H1 (cell line): ENCODE results near the gene TTBK1.

Experiments used
- BCL11A ChIP-seq, 2 experiments: IDR thresholded peaks; one replicate each; pipeline ENCODE4 v1.6.1; 2011; ENCODE audit warnings: low read depth in 2 of 2, low read length in 2 of 2, mild to moderate bottlenecking in 2 of 2
- EP300 ChIP-seq, 2 experiments: IDR thresholded peaks; 1 replicate in 1 of 2; 2 replicates in 1 of 2; pipeline ENCODE4 v1.6.1; 2011 to 2012; ENCODE audit warnings: low read depth in 2 of 2, low read length in 2 of 2, mild to moderate bottlenecking in 2 of 2, borderline replicate concordance in 1 of 2, inconsistent platforms in 1 of 2, moderate library complexity in 1 of 2
- EZH2 ChIP-seq: fragments of 200-600 bp; sonication (generic); IDR thresholded peaks from 2 replicates; pipeline ENCODE4 v1.7.1; 2012; ENCODE audit warnings: low read depth, mild to moderate bottlenecking, moderate library complexity, low read length, inconsistent platforms; ENCODE audit not compliant: severe bottlenecking
- GTF2F1 ChIP-seq: IDR thresholded peaks from 2 replicates; pipeline ENCODE4 v1.6.1; 2012; ENCODE audit warnings: low read depth, low read length, improper control_type of control experiment, borderline replicate concordance
- POLR2A ChIP-seq, 2 experiments: IDR thresholded peaks; 1 replicate in 1 of 2; 2 replicates in 1 of 2; pipeline ENCODE4 v1.6.1; 2011; ENCODE audit warnings: low read depth in 2 of 2, low read length in 2 of 2, mild to moderate bottlenecking in 2 of 2; ENCODE audit errors: control extremely low read depth in 1 of 2
- POLR2AphosphoS5 ChIP-seq: IDR thresholded peaks from 2 replicates; pipeline ENCODE4 v1.6.1; 2011; ENCODE audit warnings: low read depth, low read length
- TF ChIP-seq, protein P1 (sequence below), 3 experiments: IDR thresholded peaks; 1 replicate in 2 of 3; 2 replicates in 1 of 3; pipeline versions ENCODE4 v1.5.1 to v1.6.1; 2011; ENCODE audit warnings: low read length in 3 of 3, mild to moderate bottlenecking in 3 of 3, inconsistent platforms in 2 of 3, low read depth in 1 of 3, moderate library complexity in 1 of 3; ENCODE audit not compliant: insufficient read depth in 1 of 3; ENCODE audit errors: control extremely low read depth in 1 of 3

GRCh38 chr6:43334466-43335095, 91.3 kb downstream of the TTBK1 start:
- TF ChIP-seq, protein P1, sequence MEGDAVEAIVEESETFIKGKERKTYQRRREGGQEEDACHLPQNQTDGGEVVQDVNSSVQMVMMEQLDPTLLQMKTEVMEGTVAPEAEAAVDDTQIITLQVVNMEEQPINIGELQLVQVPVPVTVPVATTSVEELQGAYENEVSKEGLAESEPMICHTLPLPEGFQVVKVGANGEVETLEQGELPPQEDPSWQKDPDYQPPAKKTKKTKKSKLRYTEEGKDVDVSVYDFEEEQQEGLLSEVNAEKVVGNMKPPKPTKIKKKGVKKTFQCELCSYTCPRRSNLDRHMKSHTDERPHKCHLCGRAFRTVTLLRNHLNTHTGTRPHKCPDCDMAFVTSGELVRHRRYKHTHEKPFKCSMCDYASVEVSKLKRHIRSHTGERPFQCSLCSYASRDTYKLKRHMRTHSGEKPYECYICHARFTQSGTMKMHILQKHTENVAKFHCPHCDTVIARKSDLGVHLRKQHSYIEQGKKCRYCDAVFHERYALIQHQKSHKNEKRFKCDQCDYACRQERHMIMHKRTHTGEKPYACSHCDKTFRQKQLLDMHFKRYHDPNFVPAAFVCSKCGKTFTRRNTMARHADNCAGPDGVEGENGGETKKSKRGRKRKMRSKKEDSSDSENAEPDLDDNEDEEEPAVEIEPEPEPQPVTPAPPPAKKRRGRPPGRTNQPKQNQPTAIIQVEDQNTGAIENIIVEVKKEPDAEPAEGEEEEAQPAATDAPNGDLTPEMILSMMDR (IDR thresholded peaks at IDR 0.05; ENCODE audit: control extremely low read depth in 1 of 3, insufficient read depth in 1 of 3, low read depth in 1 of 3, low read length in 3 of 3) = peak in 2 of 3 experiments; percentile 68 to 74; a peak in 3 of 4 replicates
- TF ChIP-seq POLR2AphosphoS5 (no peak), EP300 (IDR thresholded peaks at IDR 0.05; ENCODE audit: borderline replicate concordance in 1 of 2, low read depth in 2 of 2, low read length in 2 of 2) (no peak), POLR2A (IDR thresholded peaks at IDR 0.05; ENCODE audit: control extremely low read depth in 1 of 2, low read depth in 2 of 2, low read length in 2 of 2) (no peak), EZH2 (no peak), BCL11A (IDR thresholded peaks at IDR 0.05; ENCODE audit: low read depth in 2 of 2, low read length in 2 of 2) (no peak), GTF2F1 (no peak)
